ENCODE data around the gene RPL27A. TPM values are rescaled to one million over a fixed set of nuclear protein-coding genes. Genes with fewer than 3 reads are reported as not detected.

RPL27A gene
- polyA plus RNA-seq, 1 of the 3 experiments (the other 2 are of a cell fraction), result 1,162 TPM

DNA sequence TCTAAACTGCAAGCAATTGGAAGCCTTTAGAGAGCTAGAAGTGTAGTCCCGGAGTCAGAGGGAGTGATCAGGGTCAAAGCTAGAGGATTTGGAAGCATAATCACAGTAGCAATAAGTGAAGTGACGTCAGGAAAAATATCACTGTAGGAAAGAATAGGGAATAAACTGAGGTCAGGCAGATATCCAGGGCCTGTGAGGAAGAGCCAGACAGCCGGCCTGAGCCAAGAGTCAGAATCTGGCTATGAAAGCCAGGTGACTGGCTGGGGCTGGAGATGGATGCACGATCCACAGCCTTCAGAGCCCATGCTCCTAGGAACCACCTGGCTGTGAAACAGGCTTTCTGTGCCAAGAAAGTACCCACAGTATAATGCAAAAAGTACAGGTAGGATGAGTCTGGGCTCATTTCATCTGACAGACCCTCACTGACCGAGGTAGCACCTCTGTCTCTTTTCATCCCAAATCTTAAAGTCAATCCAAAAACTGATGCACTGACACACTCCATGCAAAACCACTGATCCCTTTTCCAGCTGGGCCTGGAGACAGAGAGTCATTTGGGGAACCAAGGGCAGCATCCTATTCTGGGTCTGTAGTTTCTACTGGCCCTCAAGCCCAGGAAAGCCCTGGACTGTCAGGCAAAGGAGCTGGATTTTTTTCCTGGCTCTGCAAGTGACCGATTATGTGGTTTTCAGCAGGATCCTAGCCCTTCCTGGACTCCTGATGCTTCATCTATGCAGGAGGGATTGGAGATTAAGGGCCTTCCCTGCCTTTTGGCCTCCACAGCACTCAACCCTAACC, 21.4 kb upstream of the RPL27A start:
- Histone ChIP-seq H3K36me3 (replicated peaks in 1 of 2; ENCODE audit: control insufficient read depth in 1 of 2, insufficient read depth in 2 of 2, low read length in 1 of 2) (no peaks in the 10 kb centered on the region), H3K27me3 (ENCODE audit: insufficient read depth) (no peaks in the 10 kb centered on the region), H3F3A (replicated peaks; ENCODE audit: insufficient read depth) (no peaks in the 10 kb centered on the region), H3K9me2 (no peaks in the 10 kb centered on the region), H2AFZ (ENCODE audit: low read depth) (no peak overlapping the region), H3K9me3 (no peaks in the 10 kb centered on the region), H3K4me2 (no peak overlapping the region), H3K9ac (no peak overlapping the region), H3K4me1 (ENCODE audit: control insufficient read depth in 1 of 2, insufficient read depth in 2 of 2, low read depth in 1 of 2, low read length in 1 of 2) (no peaks in the 10 kb centered on the region), H3K27ac (ENCODE audit: low read depth in 2 of 2, low read length in 1 of 2) (no peak overlapping the region), H3K79me2 (ENCODE audit: insufficient read depth) (no peaks in the 10 kb centered on the region), H3K4me3 (ENCODE audit: low read depth in 2 of 2, low read length in 1 of 2) (no peak overlapping the region), H4K20me1 (ENCODE audit: insufficient read depth) (no peaks in the 10 kb centered on the region)
- POLR2A ChIA-PET, result no interaction called here
- 93% methylated on average over 5 of the region's 6 CpGs for WGBS (ENCODE audit: low lambda C conversion rate)
- CTCF ChIA-PET, result interaction anchor here (0.5 kb wide), 1 partner anchor 241 kb away, joined by 3 read pairs; no protein-coding TSS in a partner anchor
- no peak for DNase-seq
- TF ChIP-seq RFX5 (IDR thresholded peaks at IDR 0.05; ENCODE audit: low read length) (no peak), POLR2AphosphoS5 (IDR thresholded peaks at IDR 0.05; ENCODE audit: low read depth, low read length) (no peak), RCOR1 (IDR thresholded peaks at IDR 0.05; ENCODE audit: low read length) (no peak), MXI1 (IDR thresholded peaks at IDR 0.05; ENCODE audit: low read depth, low read length) (no peak), YY1 (IDR thresholded peaks at IDR 0.05; ENCODE audit: low read depth) (no peak), MAX (IDR thresholded peaks at IDR 0.05; ENCODE audit: low read depth) (no peak), ZBTB33 (IDR thresholded peaks at IDR 0.05; ENCODE audit: borderline replicate concordance, low read depth) (no peak), TCF12 (IDR thresholded peaks at IDR 0.05) (no peak), MEF2A (IDR thresholded peaks at IDR 0.05; ENCODE audit: borderline replicate concordance, low read depth) (no peak), RXRA (IDR thresholded peaks at IDR 0.05; ENCODE audit: borderline replicate concordance, low read depth) (no peak), EZH2phosphoT487 (IDR thresholded peaks at IDR 0.05; ENCODE audit: borderline replicate concordance, low read depth) (no peak), CHD2 (IDR thresholded peaks at IDR 0.05; ENCODE audit: low read length, partially characterized antibody) (no peak), TEAD4 (IDR thresholded peaks at IDR 0.05; ENCODE audit: borderline replicate concordance, insufficient read depth) (no peak), NRF1 (IDR thresholded peaks at IDR 0.05; ENCODE audit: low read depth, low read length) (no peak)
- TF ChIP-seq, protein P1, sequence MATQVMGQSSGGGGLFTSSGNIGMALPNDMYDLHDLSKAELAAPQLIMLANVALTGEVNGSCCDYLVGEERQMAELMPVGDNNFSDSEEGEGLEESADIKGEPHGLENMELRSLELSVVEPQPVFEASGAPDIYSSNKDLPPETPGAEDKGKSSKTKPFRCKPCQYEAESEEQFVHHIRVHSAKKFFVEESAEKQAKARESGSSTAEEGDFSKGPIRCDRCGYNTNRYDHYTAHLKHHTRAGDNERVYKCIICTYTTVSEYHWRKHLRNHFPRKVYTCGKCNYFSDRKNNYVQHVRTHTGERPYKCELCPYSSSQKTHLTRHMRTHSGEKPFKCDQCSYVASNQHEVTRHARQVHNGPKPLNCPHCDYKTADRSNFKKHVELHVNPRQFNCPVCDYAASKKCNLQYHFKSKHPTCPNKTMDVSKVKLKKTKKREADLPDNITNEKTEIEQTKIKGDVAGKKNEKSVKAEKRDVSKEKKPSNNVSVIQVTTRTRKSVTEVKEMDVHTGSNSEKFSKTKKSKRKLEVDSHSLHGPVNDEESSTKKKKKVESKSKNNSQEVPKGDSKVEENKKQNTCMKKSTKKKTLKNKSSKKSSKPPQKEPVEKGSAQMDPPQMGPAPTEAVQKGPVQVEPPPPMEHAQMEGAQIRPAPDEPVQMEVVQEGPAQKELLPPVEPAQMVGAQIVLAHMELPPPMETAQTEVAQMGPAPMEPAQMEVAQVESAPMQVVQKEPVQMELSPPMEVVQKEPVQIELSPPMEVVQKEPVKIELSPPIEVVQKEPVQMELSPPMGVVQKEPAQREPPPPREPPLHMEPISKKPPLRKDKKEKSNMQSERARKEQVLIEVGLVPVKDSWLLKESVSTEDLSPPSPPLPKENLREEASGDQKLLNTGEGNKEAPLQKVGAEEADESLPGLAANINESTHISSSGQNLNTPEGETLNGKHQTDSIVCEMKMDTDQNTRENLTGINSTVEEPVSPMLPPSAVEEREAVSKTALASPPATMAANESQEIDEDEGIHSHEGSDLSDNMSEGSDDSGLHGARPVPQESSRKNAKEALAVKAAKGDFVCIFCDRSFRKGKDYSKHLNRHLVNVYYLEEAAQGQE (IDR thresholded peaks at IDR 0.05; ENCODE audit: low read depth, low read length), result no peak
- TF ChIP-seq, protein P2, sequence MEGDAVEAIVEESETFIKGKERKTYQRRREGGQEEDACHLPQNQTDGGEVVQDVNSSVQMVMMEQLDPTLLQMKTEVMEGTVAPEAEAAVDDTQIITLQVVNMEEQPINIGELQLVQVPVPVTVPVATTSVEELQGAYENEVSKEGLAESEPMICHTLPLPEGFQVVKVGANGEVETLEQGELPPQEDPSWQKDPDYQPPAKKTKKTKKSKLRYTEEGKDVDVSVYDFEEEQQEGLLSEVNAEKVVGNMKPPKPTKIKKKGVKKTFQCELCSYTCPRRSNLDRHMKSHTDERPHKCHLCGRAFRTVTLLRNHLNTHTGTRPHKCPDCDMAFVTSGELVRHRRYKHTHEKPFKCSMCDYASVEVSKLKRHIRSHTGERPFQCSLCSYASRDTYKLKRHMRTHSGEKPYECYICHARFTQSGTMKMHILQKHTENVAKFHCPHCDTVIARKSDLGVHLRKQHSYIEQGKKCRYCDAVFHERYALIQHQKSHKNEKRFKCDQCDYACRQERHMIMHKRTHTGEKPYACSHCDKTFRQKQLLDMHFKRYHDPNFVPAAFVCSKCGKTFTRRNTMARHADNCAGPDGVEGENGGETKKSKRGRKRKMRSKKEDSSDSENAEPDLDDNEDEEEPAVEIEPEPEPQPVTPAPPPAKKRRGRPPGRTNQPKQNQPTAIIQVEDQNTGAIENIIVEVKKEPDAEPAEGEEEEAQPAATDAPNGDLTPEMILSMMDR (IDR thresholded peaks at IDR 0.05), result no peak
- TF ChIP-seq, protein P3, sequence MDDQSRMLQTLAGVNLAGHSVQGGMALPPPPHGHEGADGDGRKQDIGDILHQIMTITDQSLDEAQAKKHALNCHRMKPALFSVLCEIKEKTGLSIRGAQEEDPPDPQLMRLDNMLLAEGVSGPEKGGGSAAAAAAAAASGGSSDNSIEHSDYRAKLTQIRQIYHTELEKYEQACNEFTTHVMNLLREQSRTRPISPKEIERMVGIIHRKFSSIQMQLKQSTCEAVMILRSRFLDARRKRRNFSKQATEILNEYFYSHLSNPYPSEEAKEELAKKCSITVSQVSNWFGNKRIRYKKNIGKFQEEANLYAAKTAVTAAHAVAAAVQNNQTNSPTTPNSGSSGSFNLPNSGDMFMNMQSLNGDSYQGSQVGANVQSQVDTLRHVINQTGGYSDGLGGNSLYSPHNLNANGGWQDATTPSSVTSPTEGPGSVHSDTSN (IDR thresholded peaks at IDR 0.05), result no peak
